Peyer's patch (tissue), 4 donors: ENCODE data around the gene GDPD5. TPM values are rescaled to one million over a fixed set of nuclear protein-coding genes. Genes with fewer than 3 reads are reported as not detected.

Experiments used
- DNase-seq, 3 donors: peaks; one replicate each; pipeline ENCODE4 v3.0.0-alpha.2; 2017 to 2019
- H3K27ac ChIP-seq, 4 donors: fragments of 200-600 bp; sonication (generic); one replicate each; pipeline ENCODE4 v1.5.1; 2016 to 2019
- H3K27me3 ChIP-seq, 2 donors: fragments of 200-600 bp; sonication (generic); one replicate each; pipeline ENCODE4 v1.5.1; 2019
- H3K36me3 ChIP-seq, 3 donors: fragments of 200-600 bp; sonication (generic); one replicate each; pipeline ENCODE4 v1.5.1; 2016 to 2019
- H3K4me1 ChIP-seq, 4 donors: fragments of 200-600 bp; sonication (generic); one replicate each; pipeline ENCODE4 v1.5.1; 2016 to 2019
- H3K4me3 ChIP-seq, 4 donors: fragments of 200-600 bp; sonication (generic); 1 replicate in 3 of 4; 2 replicates in 1 of 4; pipeline ENCODE4 v1.5.1; 2016 to 2019; ENCODE audit warnings: mild to moderate bottlenecking in 1 of 4
- H3K9me3 ChIP-seq, 4 donors: fragments of 200-600 bp; sonication (generic); one replicate each; pipeline ENCODE4 v1.5.1; 2016 to 2019; ENCODE audit warnings: mild to moderate bottlenecking in 1 of 4
- CTCF ChIP-seq, 6 experiments: fragments of 450-650 bp in 4 of 6; fragments of 200-600 bp in 2 of 6; sonication (generic) in 1 of 6; IDR thresholded peaks; one replicate each; pipeline ENCODE4 v1.5.1; 2017 to 2019; ENCODE audit warnings: antibody characterized with exemption in 6 of 6, mild to moderate bottlenecking in 3 of 6, moderate library complexity in 1 of 6
- POLR2A ChIP-seq, 2 donors: fragments of 450-650 bp; IDR thresholded peaks; one replicate each; pipeline ENCODE4 v1.5.1; 2017; ENCODE audit warnings: antibody characterized with exemption in 2 of 2, mild to moderate bottlenecking in 2 of 2, moderate library complexity in 2 of 2
- total RNA-seq, 4 donors: library from RNA; depleted of rRNA; stranded (reverse); fragments of >200 nt; gene quantifications; one replicate each; pipeline ENCODE4 v1.1.0, GENCODE V29; 2016

Gene GDPD5
- total RNA-seq, 4 donors from 2014 or later: 2.5 to 48.9 (median 22.2) TPM

- Histone ChIP-seq H3K36me3 (no peaks in the 10 kb centered on the region), H3K27me3 (no peaks in the 10 kb centered on the region), H3K9me3 (no peaks in the 10 kb centered on the region), H3K27ac (no peak overlapping the region), H3K4me1 (peaks cover 0 to 6% (median 0%) of the 10 kb centered on the region in 4 donors), H3K4me3 (no peak overlapping the region)
- DNase-seq: no peak
- no peak for TF ChIP-seq POLR2A (IDR thresholded peaks at IDR 0.05)
- TF ChIP-seq CTCF (IDR thresholded peaks at IDR 0.05): no peak
These were observed 23.0 kb upstream of the GDPD5 start for GRCh38 chr11:75548595-75549272.

DNA sequence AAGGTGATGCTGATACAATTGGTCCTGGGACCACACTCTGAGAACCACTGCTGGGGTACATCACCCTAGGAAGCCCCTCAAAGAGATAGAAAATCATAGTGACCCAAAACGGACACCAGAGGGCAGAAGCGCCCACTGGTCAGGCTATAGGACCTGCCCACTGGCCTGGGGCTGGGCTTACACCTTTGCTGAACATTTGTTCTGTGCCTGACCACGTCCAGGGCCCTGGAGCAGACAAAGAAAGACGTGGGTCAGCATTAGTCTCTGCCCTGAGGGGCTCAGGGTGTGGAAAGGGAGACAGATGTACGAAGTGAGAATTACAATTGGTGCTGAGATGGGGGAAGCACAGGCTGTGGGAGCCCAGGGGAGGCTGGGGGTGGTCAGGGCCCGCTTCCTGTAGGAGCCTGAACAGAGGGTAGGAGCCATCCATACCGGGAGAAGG is 21.9 kb upstream of the GDPD5 start:
- peak in 5 of 6 experiments; percentile 59 to 86 (median 78) for TF ChIP-seq CTCF (IDR thresholded peaks at IDR 0.05)
- TF ChIP-seq POLR2A (IDR thresholded peaks at IDR 0.05): no peak
- Histone ChIP-seq H3K4me3 (no peak overlapping the region), H3K27ac (no peak overlapping the region), H3K9me3 (no peaks in the 10 kb centered on the region), H3K27me3 (no peaks in the 10 kb centered on the region), H3K4me1 (peaks cover 0 to 6% (median 0%) of the 10 kb centered on the region in 4 donors), H3K36me3 (no peaks in the 10 kb centered on the region)
- peak in 2 of 3 donors; percentile 37 to 83 for DNase-seq

- DNase-seq: no peak
- H3K27me3 ChIP-seq: no peaks in the 10 kb centered on the region
- no peak overlapping the region for H3K4me3 ChIP-seq
- H3K9me3 ChIP-seq: no peaks in the 10 kb centered on the region
- H3K27ac ChIP-seq: no peak overlapping the region
- H3K36me3 ChIP-seq: no peaks in the 10 kb centered on the region
- TF ChIP-seq POLR2A (IDR thresholded peaks at IDR 0.05) (no peak), CTCF (IDR thresholded peaks at IDR 0.05) (no peak)
- peaks cover 0 to 6% (median 0%) of the 10 kb centered on the region in 4 donors for H3K4me1 ChIP-seq
These were observed 21.4 kb upstream of the GDPD5 start for GRCh38 chr11:75547177-75547576.

GRCh38 chr11:75543806-75544205 is 18.1 kb upstream of the GDPD5 start:
- Histone ChIP-seq H3K27me3 (no peaks in the 10 kb centered on the region), H3K4me1 (peaks cover 0 to 6% (median 0%) of the 10 kb centered on the region in 4 donors), H3K4me3 (no peak overlapping the region), H3K27ac (no peak overlapping the region), H3K36me3 (no peaks in the 10 kb centered on the region), H3K9me3 (no peaks in the 10 kb centered on the region)
- TF ChIP-seq POLR2A (IDR thresholded peaks at IDR 0.05): no peak
- TF ChIP-seq CTCF (IDR thresholded peaks at IDR 0.05): no peak
- DNase-seq: no peak

DNA sequence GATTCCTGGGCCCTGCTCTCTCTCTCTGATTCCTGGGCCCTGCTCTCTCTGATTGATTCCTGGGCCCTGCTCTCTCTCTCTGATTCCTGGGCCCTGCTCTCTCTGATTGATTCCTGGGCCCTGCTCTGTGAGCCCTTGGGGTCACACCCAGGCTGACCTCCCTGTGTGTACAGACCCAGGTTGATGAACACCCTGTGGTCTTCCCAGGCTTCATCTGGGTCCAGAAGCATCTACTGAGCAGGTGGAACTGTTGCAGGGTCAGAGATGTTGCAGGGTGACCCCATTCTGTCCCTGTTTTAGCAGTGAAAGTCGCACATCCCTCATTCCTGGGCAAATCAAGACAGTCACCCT is 16.3 kb upstream of the GDPD5 start:
- no peak for DNase-seq
- H3K27ac ChIP-seq: no peak overlapping the region
- TF ChIP-seq CTCF (IDR thresholded peaks at IDR 0.05): no peak
- no peak for TF ChIP-seq POLR2A (IDR thresholded peaks at IDR 0.05)
- no peaks in the 10 kb centered on the region for H3K36me3 ChIP-seq
- no peaks in the 10 kb centered on the region for H3K9me3 ChIP-seq
- no peaks in the 10 kb centered on the region for H3K4me1 ChIP-seq
- no peak overlapping the region for H3K4me3 ChIP-seq
- no peaks in the 10 kb centered on the region for H3K27me3 ChIP-seq
